Measurements from ENCODE around the gene PTPN5.

PTPN5 gene

GRCh38 chr11:18773104-18773503 is 18.5 kb downstream of the PTPN5 start:
- DNase-seq (ENCODE audit: low read depth in 2 of 2) = no peak

- DNase-seq (ENCODE audit: low read depth in 2 of 2) = no peak
Measured at GRCh38 chr11:18772211-18772610, 19.4 kb downstream of the PTPN5 start.

- no peak for DNase-seq (ENCODE audit: low read depth in 2 of 2)
Measured at GRCh38 chr11:18771266-18772035, 20.1 kb downstream of the PTPN5 start.

GRCh38 chr11:18770479-18771125 is 21.0 kb downstream of the PTPN5 start:
- DNase-seq (ENCODE audit: low read depth in 2 of 2) = no peak

- DNase-seq (ENCODE audit: low read depth in 2 of 2) = no peak
Measured at GRCh38 chr11:18769802-18770456, 21.7 kb downstream of the PTPN5 start.

GRCh38 chr11:18768978-18769377 is 22.6 kb downstream of the PTPN5 start:
- no peak for DNase-seq (ENCODE audit: low read depth in 2 of 2)

- DNase-seq (ENCODE audit: low read depth in 2 of 2) = no peak
Measured at GRCh38 chr11:18768472-18768901, 23.1 kb downstream of the PTPN5 start.

- DNase-seq (ENCODE audit: low read depth in 2 of 2) = no peak
Measured at GRCh38 chr11:18766015-18766414, 25.6 kb downstream of the PTPN5 start.

- DNase-seq (ENCODE audit: low read depth in 2 of 2) = no peak
Measured at GRCh38 chr11:18765554-18765953, 26.0 kb downstream of the PTPN5 start.

- no peak for DNase-seq (ENCODE audit: low read depth in 2 of 2)
Measured at GRCh38 chr11:18761741-18762140, 29.9 kb downstream of the PTPN5 start.

GRCh38 chr11:18761144-18761543 is 30.5 kb downstream of the PTPN5 start:
- DNase-seq (ENCODE audit: low read depth in 2 of 2) = no peak

- no peak for DNase-seq (ENCODE audit: low read depth in 2 of 2)
Measured at GRCh38 chr11:18757811-18758210, 33.8 kb downstream of the PTPN5 start.

- DNase-seq (ENCODE audit: low read depth in 2 of 2) = no peak
Measured at GRCh38 chr11:18756889-18757288, 34.7 kb downstream of the PTPN5 start.

- DNase-seq (ENCODE audit: low read depth in 2 of 2) = no peak
Measured at GRCh38 chr11:18754308-18754707, 37.3 kb downstream of the PTPN5 start.

GRCh38 chr11:18752502-18752901 is 39.1 kb downstream of the PTPN5 start:
- no peak for DNase-seq (ENCODE audit: low read depth in 2 of 2)

GRCh38 chr11:18750944-18751343 is 40.7 kb downstream of the PTPN5 start:
- no peak for DNase-seq (ENCODE audit: low read depth in 2 of 2)

GRCh38 chr11:18749681-18750319 is 41.8 kb downstream of the PTPN5 start:
- no peak for DNase-seq (ENCODE audit: low read depth in 2 of 2)

- no peak for DNase-seq (ENCODE audit: low read depth in 2 of 2)
Measured at GRCh38 chr11:18748766-18749365, 42.7 kb downstream of the PTPN5 start.

- DNase-seq (ENCODE audit: low read depth in 2 of 2) = no peak
Measured at GRCh38 chr11:18745251-18745650, 46.3 kb downstream of the PTPN5 start.

GRCh38 chr11:18743900-18744514 is 47.6 kb downstream of the PTPN5 start:
- no peak for DNase-seq (ENCODE audit: low read depth in 2 of 2)

GRCh38 chr11:18743365-18743764 is 48.2 kb downstream of the PTPN5 start:
- no peak for DNase-seq (ENCODE audit: low read depth in 2 of 2)

GRCh38 chr11:18741783-18742182 is 49.8 kb downstream of the PTPN5 start:
- no peak for DNase-seq (ENCODE audit: low read depth in 2 of 2)

All from activated CD8-positive, alpha-beta memory T cell treated with anti-CD3 and anti-CD28 coated beads for 4 hours (primary cell).